ENCODE data around the gene TMBIM6.
"Not testable (repeated sequence)": the region's sequence is repeated elsewhere in the genome, so short reads cannot be mapped to it uniquely, and the experiment has no call there.

Gene TMBIM6, protein sequence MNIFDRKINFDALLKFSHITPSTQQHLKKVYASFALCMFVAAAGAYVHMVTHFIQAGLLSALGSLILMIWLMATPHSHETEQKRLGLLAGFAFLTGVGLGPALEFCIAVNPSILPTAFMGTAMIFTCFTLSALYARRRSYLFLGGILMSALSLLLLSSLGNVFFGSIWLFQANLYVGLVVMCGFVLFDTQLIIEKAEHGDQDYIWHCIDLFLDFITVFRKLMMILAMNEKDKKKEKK

GRCh38 chr12:49740930-49741881 is at the start of gene TMBIM6:
TSS of gene TMBIM6 (plus strand) at chr12:49741557. CDS start at chr12:49752494, 10,937 bp downstream.
- DNase-seq: peak; percentile 97 to 99

- DNase-seq: no peak
These were observed 48.5 kb upstream of the TMBIM6 start for GRCh38 chr12:49692851-49693250.

DNA sequence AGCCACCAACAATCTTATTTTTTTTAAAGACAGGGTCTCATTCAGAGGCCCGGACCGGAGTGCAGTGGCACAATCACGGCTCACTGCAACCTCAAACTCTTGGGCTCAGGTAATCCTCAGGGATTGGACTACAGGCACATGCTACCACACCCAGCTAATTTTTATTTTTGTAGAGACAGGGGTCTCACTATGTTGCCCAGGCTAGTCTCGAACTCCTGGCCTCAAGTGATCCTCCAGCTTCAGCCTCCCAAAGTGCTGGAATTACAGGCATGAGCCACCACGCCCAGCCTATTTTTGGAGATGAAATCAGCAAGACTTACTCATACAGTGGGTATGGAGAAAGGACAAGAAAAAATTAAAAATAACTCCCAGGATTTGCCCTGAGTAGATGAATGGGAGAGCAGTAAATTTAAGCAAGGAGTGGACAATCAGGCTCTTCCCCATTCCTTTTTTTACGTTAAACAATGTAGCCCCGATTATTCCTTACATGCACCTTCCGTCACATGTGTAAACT is 47.4 kb upstream of the TMBIM6 start:
- DNase-seq: no peak

DNA sequence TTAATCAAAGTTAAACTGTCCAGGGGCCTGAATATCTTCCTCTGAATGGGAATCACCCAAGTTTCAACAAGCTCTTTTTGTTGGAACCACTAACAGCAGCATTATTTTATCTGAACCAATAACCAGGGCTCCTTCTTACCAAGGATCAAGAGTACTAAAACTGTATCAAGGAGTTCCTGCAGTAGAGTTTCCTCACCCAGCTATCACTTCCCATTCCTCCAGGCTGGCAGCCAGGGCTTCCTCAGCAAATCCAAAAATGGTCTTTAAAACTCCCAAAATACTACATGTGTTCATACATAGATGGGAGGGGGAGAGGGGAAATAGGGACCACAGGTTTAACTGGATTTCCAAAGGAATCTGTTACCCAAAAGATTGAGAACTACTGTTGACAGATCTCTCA is 44.6 kb upstream of the TMBIM6 start:
- DNase-seq: no peak

DNA sequence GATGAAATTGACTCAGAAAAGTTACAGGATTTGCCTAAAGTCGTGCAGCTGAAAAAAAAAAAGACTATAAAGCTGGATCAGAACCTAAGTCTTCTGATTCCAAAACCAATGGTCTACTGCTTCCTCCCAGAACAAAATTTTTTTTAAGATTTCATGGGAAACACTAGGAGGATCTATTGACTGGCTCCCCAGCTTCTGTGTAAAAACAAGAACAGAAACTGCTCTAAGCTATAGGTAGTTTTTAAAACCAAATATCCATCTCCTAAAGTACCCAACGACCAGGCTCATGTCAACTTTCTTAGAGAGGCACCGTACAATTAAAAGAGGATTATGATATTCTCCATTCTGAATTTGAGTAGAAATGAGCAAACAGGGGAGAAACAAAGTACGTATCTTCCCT is 43.5 kb upstream of the TMBIM6 start:
- DNase-seq: no peak

- DNase-seq: peak; percentile 24 to 27
These were observed 42.5 kb upstream of the TMBIM6 start for GRCh38 chr12:49698619-49699545.

DNA sequence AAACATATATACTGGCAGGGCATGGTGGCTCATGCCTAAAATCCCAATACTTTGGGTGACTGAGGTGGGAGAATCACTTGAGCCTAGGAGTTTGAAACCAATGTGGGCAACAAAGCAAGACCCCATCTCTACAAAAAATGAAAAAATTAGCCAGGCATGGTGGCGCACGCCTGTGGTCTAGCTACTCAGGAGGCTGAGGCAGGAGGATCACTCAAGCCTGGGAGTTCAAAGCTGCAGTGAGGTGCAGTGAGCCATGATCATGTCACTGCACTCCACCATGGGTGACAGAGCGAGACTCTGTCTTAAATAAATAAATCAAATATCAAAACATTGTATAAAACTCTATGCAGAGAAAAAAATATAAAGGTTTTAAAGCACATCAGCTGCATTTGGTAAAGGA is 39.3 kb upstream of the TMBIM6 start:
- no peak for DNase-seq

DNA sequence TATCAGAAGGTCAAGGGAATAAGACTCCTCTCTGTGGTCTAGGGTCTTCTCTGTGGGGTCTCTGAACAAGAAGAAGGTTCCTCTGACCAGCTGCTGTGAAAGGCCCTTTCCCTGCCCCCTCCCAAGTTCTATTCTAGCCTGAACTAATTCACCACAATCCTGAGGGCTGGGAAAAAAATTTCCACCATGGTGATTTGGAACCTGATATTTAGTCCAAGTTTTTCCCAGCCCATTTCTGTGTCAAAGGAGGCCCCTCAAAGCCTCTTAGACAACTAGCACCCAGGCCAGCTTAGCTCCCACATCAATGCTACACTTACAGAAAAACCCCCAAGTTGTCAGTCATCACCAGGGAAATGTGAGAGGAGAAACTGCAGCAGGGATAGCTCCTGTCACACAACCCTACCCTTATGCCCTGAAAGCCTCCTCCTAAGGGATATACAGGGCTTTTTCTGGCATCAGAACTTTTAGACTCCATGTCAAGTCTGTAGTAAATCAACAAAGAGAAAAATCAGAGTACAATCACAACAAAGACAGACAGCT is 38.6 kb upstream of the TMBIM6 start:
- no peak for DNase-seq

- peak; percentile 44 to 54 for DNase-seq
These were observed 37.7 kb upstream of the TMBIM6 start for GRCh38 chr12:49703647-49704137.

DNA sequence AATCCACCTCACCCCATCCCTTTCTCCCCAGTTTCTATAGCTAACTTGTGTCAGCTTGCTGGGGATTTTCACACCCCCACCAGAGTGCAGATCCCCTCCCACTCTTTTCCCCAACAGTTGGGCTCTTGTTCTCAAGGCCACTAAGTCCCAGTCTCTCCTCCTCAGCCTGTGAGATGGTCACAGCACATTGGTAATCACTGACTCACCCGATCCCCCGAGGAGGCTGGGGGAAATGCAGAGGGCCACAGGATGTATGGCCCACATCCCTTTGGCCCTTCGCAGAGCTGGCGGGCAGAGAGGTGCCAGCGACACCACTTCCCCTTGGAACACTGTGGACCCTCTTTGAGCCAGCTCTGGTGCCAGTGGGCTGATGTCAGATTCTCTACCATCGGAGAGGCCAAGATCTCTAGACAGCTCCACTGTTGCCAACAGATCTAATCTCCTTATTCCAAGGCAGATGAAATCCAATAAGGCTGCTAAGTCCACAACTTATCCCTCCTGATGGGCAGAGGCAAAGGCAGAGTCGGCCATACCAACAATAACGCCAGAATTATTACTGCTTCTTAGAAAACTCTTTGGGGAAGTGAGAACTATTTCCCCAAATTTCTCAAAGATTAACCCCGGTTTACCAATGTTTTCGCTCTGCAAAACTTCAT is 35.8 kb upstream of the TMBIM6 start:
- DNase-seq: peak; percentile 15 to 21

DNA sequence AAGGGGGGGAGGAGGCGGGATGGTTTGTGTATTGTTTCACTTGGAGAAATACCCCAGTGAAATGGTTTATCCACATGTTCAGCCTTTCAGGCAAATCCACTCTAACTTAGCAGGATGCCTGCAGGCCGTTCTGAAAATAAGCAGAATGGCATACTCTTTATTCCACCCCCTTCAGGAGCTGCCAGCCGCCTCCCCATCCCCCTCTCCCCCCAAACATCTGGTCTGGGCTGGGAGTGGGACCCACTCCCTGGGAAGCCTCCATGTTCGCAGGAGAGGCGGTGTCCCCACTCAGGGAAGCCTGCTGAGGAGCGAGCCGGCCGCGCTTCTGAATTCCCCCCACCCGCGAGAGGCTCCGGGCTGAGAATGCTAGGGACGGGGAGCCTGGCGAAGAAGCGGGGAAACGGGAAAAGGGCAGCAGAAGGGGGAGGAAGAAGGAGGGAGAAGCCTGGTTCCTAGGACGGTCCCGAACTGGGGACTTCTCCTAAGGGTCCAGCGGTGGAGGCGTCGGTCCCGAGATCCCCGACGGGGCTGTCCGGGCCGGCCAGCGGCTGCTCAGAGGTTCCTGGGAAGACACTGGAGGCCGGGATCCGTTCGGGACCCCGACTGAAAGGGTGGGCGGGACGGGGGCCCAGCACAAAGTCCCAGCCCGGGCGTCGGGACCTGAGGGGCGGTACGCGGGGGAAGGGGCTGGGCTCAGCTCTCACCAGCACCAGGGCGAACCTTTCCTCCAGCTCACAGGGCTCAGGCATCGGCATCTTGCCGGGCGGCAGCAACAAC is 34.8 kb upstream of the TMBIM6 start:
- peak; percentile 12 to 20 for DNase-seq

- DNase-seq: peak; percentile 99
These were observed 34.1 kb upstream of the TMBIM6 start, which contains the start of gene FMNL3 for GRCh38 chr12:49707128-49707811. TSS of gene FMNL3 (minus strand) at chr12:49707405. CDS start at chr12:49707180, 225 bp downstream.

GRCh38 chr12:49707812-49708147 is 33.6 kb upstream of the TMBIM6 start:
- DNase-seq: no peak

- no peak for DNase-seq
These were observed 32.5 kb upstream of the TMBIM6 start for GRCh38 chr12:49708851-49709250.

DNA sequence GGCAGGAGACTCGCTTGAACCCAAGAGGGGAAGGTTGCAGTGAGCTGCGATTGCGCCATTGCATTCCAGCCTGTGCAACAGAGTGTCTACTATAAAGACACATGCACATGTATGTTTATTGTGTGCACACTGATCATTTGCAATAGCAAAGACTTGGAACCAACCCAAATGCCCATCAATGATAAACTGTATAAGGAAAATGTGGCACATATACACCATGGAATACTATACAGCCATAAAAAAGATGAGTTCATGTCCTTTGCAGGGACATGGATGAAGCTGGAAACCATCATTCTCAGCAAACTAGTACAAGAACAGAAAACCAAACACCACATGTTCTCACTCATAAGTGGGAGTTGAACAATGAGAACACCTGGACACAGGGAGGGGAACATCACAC is 27.4 kb upstream of the TMBIM6 start:
- not testable (repeated sequence) for DNase-seq

GRCh38 chr12:49716553-49716952 is 24.8 kb upstream of the TMBIM6 start:
- DNase-seq: no peak

DNA sequence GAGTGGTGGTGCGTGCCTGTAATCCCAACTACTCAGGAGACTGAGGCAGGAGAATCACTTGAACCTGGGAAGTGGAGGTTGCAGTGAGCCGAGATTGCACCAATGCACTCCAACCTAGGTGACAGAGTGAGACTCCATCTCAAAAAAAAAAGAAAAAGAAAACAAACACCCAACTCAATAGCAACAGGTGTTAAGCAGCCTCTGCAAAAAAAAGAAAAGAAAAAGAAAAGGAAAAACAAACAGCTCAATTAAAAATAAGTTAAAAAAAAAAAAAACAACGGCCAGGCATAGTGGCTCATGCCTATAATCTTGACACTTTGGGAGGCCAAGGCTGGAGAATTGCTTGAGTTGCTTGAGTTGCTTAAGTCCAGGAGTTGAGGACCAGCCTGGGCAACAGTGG is 23.6 kb upstream of the TMBIM6 start:
- not testable (repeated sequence) for DNase-seq

DNA sequence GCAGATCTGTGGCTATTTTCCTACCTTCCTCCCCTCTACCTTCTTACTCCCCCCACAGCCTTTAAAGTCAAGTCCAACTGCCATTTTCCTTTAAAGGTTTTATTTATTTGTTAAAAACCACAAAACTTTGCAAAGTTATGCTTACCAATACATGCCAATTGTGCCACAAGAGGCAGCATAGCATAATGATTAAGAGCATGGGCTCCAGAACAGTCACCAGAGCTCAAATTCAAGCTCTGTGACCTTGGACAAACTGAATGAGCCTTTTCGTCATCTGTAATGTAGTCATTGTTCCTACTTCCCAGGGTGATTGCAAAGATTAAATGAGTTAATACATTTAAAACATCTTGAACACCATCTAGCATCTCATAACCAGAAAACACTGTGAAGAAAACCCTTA is 21.1 kb upstream of the TMBIM6 start:
- no peak for DNase-seq

- DNase-seq: not testable (repeated sequence)
These were observed 20.0 kb upstream of the TMBIM6 start for GRCh38 chr12:49721355-49721754.

DNA sequence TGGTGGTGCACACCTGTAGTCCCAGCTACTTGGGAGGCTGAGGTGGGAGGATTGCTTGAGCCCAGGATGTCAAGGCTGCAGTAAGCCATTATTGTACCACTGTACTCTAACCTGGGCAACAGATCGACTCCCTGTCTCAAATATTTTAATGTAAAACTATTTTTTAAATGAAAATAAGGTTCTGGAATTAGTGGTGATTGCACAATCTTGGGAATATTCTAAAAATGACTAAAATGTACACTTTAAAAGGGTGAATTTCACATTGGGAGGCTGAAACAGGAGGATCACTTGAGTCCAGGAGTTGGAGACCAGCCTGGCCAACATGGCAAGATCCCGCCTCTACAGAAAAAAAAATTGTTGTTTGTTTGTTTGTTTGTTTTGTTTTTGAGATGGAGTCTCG is 12.9 kb upstream of the TMBIM6 start:
- DNase-seq: no peak
